Neural cell (in vitro differentiated cells): ENCODE results near the gene LMNB1. TPM values are rescaled to one million over a fixed set of nuclear protein-coding genes. Genes with fewer than 3 reads are reported as not detected.

Source experiments
- H2AFZ ChIP-seq: fragments of 200-600, 300-800 bp; sonication (generic), shearing (Covaris generic); 2 replicates; pipeline ENCODE4 v1.6.0; 2014; ENCODE audit warnings: low read depth, mild to moderate bottlenecking, antibody characterized with exemption, low read length, moderate library complexity
- H3F3A ChIP-seq: fragments of 200-600 bp; shearing (Covaris generic); 2 replicates; pipeline ENCODE4 v1.6.1; 2016; ENCODE audit warnings: mild to moderate bottlenecking, moderate library complexity, mixed read lengths, antibody characterized with exemption, low read length; ENCODE audit not compliant: insufficient read depth, poor library complexity, severe bottlenecking
- H3K27ac ChIP-seq: fragments of 200-600, 300-800 bp; sonication (generic), shearing (Covaris generic); 2 replicates; pipeline ENCODE4 v1.5.1; 2014; ENCODE audit warnings: mild to moderate bottlenecking, low read length, moderate library complexity
- H3K27me3 ChIP-seq: fragments of 300-800, 200-600 bp; sonication (generic), shearing (Covaris generic); 2 replicates; pipeline ENCODE4 v1.6.0; 2014; ENCODE audit warnings: mild to moderate bottlenecking, low read depth, low read length, moderate library complexity; ENCODE audit not compliant: insufficient read depth
- H3K36me3 ChIP-seq: fragments of 300-800, 200-600 bp; sonication (generic), shearing (Covaris generic); 2 replicates; pipeline ENCODE4 v1.5.1; 2014; ENCODE audit warnings: mild to moderate bottlenecking, antibody characterized with exemption, low read length, moderate library complexity; ENCODE audit not compliant: insufficient read depth
- H3K4me2 ChIP-seq: fragments of 300-800, 200-600 bp; sonication (generic), shearing (Covaris generic); 2 replicates; pipeline ENCODE4 v1.6.0; 2014; ENCODE audit warnings: mild to moderate bottlenecking, low read length
- H3K4me3 ChIP-seq: fragments of 300-800, 200-600 bp; sonication (generic), shearing (Covaris generic); 2 replicates; pipeline ENCODE4 v1.5.1; 2014; ENCODE audit warnings: mild to moderate bottlenecking, low read length, moderate library complexity
- H3K79me2 ChIP-seq: fragments of 200-600 bp; shearing (Covaris generic); replicated peaks from 2 replicates; pipeline ENCODE4 v1.6.0; 2014; ENCODE audit warnings: mild to moderate bottlenecking, low read length, moderate library complexity; ENCODE audit not compliant: insufficient read depth
- H3K9ac ChIP-seq: fragments of 300-800, 200-600 bp; sonication (generic), shearing (Covaris generic); 2 replicates; pipeline ENCODE4 v1.6.1; 2016; ENCODE audit warnings: mild to moderate bottlenecking, low read length, mixed read lengths
- H3K9me2 ChIP-seq: fragments of 200-600 bp; shearing (Covaris generic); 2 replicates; pipeline ENCODE4 v1.6.1; 2016; ENCODE audit warnings: mild to moderate bottlenecking, low read length, mixed read lengths; ENCODE audit not compliant: insufficient read depth
- H3K9me3 ChIP-seq: fragments of 200-600, 300-800 bp; sonication (generic), shearing (Covaris generic); 2 replicates; pipeline ENCODE4 v1.6.1; 2016; ENCODE audit warnings: mild to moderate bottlenecking, mixed run types, low read length, moderate library complexity, mixed read lengths
- H4K20me1 ChIP-seq: fragments of 200-600 bp; shearing (Covaris generic); 2 replicates; pipeline ENCODE4 v1.6.1; 2016; ENCODE audit warnings: mild to moderate bottlenecking, mixed run types; ENCODE audit not compliant: insufficient read depth
- EP300 ChIP-seq: fragments of 450-650 bp; conservative IDR thresholded peaks from 2 replicates; pipeline ENCODE4 v1.6.1; 2014; ENCODE audit warnings: antibody characterized with exemption, mild to moderate bottlenecking, moderate library complexity; ENCODE audit not compliant: poor library complexity, severe bottlenecking
- EZH2 ChIP-seq: fragments of 200-600, 300-800 bp; shearing (Covaris generic), sonication (generic); IDR thresholded peaks from 2 replicates; pipeline ENCODE4 v1.6.1; 2014; ENCODE audit warnings: antibody characterized with exemption, low read length, borderline replicate concordance, mild to moderate bottlenecking; ENCODE audit not compliant: insufficient read depth, poor library complexity, severe bottlenecking
- MXI1 ChIP-seq: fragments of 450-650 bp; conservative IDR thresholded peaks from 2 replicates; pipeline ENCODE4 v1.6.1; 2014; ENCODE audit warnings: antibody characterized with exemption, mild to moderate bottlenecking; ENCODE audit not compliant: poor library complexity, severe bottlenecking
- POLR2AphosphoS5 ChIP-seq: IDR thresholded peaks from 2 replicates; pipeline ENCODE4 v1.6.1; 2012
- RAD21 ChIP-seq: fragments of 450-650 bp; conservative IDR thresholded peaks from 2 replicates; pipeline ENCODE4 v1.6.1; 2014; ENCODE audit warnings: antibody characterized with exemption, mild to moderate bottlenecking, moderate library complexity
- REST ChIP-seq: IDR thresholded peaks from 2 replicates; pipeline ENCODE4 v1.6.1; 2012; ENCODE audit warnings: borderline replicate concordance
- SMC3 ChIP-seq: fragments of 450-650 bp; conservative IDR thresholded peaks from 2 replicates; pipeline ENCODE4 v1.6.1; 2014; ENCODE audit warnings: antibody characterized with exemption, mild to moderate bottlenecking, moderate library complexity; ENCODE audit not compliant: poor library complexity
- TAF1 ChIP-seq: IDR thresholded peaks from 2 replicates; pipeline ENCODE4 v1.6.1; 2012; ENCODE audit warnings: low read depth
- polyA plus RNA-seq: library from polyadenylated mRNA; depleted of rRNA; stranded (reverse); fragments of >200 nt; gene quantifications from 2 replicates; pipeline ENCODE4 v1.2.3, GENCODE V29; 2014
- TF ChIP-seq, protein P1 (sequence below): fragments of 450-650 bp; IDR thresholded peaks from 2 replicates; pipeline ENCODE4 v1.5.1; 2014; ENCODE audit warnings: antibody characterized with exemption, mild to moderate bottlenecking, moderate library complexity; ENCODE audit not compliant: poor library complexity, severe bottlenecking

Gene LMNB1
- polyA plus RNA-seq, 1 donor from 2014 or later, result 91.0 TPM

GRCh38 chr5:126777257-126777974 is 480 bp downstream of the LMNB1 start:
- H3K9me3 ChIP-seq, result no peaks in the 10 kb centered on the region
- no peaks in the 10 kb centered on the region for H3K9me2 ChIP-seq
- peak overlapping the region; percentile 100 for H3K9ac ChIP-seq
- peaks cover 38% of the 10 kb centered on the region for H3K79me2 ChIP-seq
- H3K36me3 ChIP-seq, result no peaks in the 10 kb centered on the region
- peak overlapping the region; percentile 100 for H3K27ac ChIP-seq
- peak overlapping the region; percentile 90 for H2AFZ ChIP-seq
- peak overlapping the region; percentile 25 for H3K4me2 ChIP-seq
- TF ChIP-seq, protein P1, sequence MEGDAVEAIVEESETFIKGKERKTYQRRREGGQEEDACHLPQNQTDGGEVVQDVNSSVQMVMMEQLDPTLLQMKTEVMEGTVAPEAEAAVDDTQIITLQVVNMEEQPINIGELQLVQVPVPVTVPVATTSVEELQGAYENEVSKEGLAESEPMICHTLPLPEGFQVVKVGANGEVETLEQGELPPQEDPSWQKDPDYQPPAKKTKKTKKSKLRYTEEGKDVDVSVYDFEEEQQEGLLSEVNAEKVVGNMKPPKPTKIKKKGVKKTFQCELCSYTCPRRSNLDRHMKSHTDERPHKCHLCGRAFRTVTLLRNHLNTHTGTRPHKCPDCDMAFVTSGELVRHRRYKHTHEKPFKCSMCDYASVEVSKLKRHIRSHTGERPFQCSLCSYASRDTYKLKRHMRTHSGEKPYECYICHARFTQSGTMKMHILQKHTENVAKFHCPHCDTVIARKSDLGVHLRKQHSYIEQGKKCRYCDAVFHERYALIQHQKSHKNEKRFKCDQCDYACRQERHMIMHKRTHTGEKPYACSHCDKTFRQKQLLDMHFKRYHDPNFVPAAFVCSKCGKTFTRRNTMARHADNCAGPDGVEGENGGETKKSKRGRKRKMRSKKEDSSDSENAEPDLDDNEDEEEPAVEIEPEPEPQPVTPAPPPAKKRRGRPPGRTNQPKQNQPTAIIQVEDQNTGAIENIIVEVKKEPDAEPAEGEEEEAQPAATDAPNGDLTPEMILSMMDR, result peak; percentile 38
- peak; percentile 77 for TF ChIP-seq REST
- TF ChIP-seq SMC3, result peak; percentile 24
- no peak for TF ChIP-seq EZH2
- peak; percentile 46 for TF ChIP-seq POLR2AphosphoS5
- TF ChIP-seq TAF1, result no peak
- TF ChIP-seq MXI1, result peak; percentile 37
- no peak for TF ChIP-seq EP300
- TF ChIP-seq RAD21, result peak; percentile 33
- H3K4me3 ChIP-seq, result peak overlapping the region; percentile 98
- H4K20me1 ChIP-seq, result no peaks in the 10 kb centered on the region
- peaks cover 3% of the 10 kb centered on the region for H3F3A ChIP-seq
- no peaks in the 10 kb centered on the region for H3K27me3 ChIP-seq

DNA sequence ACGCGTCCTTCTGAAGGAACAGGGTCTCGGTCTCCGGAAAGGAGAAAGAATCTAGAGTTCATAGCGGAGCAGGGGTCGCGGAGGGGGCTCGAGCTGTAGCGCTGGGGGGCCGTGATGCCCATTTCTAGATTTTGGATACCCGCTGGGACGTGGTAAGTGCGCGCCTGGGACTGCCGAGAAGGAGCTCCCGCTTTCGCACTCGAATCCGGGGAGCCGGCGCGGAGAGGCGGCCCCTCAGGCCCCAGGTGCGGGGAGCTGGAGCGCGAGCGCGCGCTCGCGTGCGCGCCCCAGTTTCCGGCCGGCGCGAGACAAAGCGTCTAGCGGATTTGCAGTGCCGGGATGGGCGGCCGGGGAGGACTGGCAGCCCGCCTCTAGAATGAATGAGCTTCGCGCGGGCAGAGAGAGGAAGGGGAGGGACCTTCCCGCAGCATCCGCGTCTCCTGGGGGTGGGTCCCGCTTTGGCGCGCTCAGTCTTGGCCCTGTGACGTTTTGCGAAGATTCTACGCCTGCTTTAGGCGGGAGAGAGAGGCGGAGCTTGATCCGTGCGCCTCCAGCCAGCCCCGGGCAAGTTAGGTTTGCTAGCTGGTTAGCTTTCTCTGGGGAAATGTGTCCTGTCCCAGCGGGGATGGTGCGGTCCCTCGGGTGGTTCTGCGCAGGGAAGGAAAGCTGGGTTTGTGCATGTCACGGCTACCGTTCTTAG is 1.2 kb downstream of the LMNB1 start:
- Histone ChIP-seq H3K79me2 (peaks cover 45% of the 10 kb centered on the region), H3K4me2 (peak overlapping the region; percentile 98), H3K9me2 (no peaks in the 10 kb centered on the region), H3K4me3 (peak overlapping the region; percentile 98), H3K9ac (peak overlapping the region; percentile 100), H3F3A (peaks cover 3% of the 10 kb centered on the region), H3K27ac (peak overlapping the region; percentile 100), H3K36me3 (no peaks in the 10 kb centered on the region), H3K27me3 (no peaks in the 10 kb centered on the region), H2AFZ (peak overlapping the region; percentile 90), H3K9me3 (no peaks in the 10 kb centered on the region), H4K20me1 (no peaks in the 10 kb centered on the region)
- TF ChIP-seq RAD21, result peak; percentile 19
- peak; percentile 24 for TF ChIP-seq MXI1
- TF ChIP-seq, protein P1, result no peak
- peak; percentile 66 for TF ChIP-seq REST
- TF ChIP-seq EP300, result peak; percentile 64
- TF ChIP-seq EZH2, result no peak
- TF ChIP-seq POLR2AphosphoS5, result peak; percentile 92
- no peak for TF ChIP-seq SMC3
- TF ChIP-seq TAF1, result peak; percentile 94
